ENCODE results near the gene TULP4.

TULP4 gene

GRCh38 chr6:158284876-158285655 lies 27.2 kb upstream of the TULP4 start:
- TF ChIP-seq, protein P1, sequence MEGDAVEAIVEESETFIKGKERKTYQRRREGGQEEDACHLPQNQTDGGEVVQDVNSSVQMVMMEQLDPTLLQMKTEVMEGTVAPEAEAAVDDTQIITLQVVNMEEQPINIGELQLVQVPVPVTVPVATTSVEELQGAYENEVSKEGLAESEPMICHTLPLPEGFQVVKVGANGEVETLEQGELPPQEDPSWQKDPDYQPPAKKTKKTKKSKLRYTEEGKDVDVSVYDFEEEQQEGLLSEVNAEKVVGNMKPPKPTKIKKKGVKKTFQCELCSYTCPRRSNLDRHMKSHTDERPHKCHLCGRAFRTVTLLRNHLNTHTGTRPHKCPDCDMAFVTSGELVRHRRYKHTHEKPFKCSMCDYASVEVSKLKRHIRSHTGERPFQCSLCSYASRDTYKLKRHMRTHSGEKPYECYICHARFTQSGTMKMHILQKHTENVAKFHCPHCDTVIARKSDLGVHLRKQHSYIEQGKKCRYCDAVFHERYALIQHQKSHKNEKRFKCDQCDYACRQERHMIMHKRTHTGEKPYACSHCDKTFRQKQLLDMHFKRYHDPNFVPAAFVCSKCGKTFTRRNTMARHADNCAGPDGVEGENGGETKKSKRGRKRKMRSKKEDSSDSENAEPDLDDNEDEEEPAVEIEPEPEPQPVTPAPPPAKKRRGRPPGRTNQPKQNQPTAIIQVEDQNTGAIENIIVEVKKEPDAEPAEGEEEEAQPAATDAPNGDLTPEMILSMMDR (IDR thresholded peaks at IDR 0.05; ENCODE audit: low read depth, low read length, missing control alignments) = no peak
- no peak for DNase-seq (ENCODE audit: low read depth)
- H3K4me3 ChIP-seq (ENCODE audit: low read depth, low read length) = no peak overlapping the region

DNA sequence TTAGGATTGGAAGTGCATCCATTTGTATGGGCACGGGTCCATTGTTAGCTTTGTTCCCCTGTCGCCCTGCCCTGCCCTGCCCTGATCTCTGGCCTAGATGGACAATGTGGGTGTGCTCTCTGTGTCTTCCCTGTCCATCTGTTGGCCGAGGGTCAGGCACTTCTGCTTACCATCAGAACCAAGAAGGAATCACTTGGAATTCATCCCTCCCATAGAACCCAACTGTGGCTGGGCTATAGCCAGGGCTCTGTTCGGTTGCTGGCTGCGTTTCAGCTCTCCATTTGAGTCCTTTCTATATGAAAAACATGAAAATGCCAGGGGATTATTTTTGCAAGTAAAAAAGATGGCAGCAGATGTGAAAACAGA lies 26.6 kb upstream of the TULP4 start:
- no peak for DNase-seq (ENCODE audit: low read depth)
- no peak overlapping the region for H3K4me3 ChIP-seq (ENCODE audit: low read depth, low read length)
- TF ChIP-seq, protein P1 (IDR thresholded peaks at IDR 0.05; ENCODE audit: low read depth, low read length, missing control alignments) = no peak

- no peak overlapping the region for H3K4me3 ChIP-seq (ENCODE audit: low read depth, low read length)
- TF ChIP-seq, protein P1 (IDR thresholded peaks at IDR 0.05; ENCODE audit: low read depth, low read length, missing control alignments) = no peak
- no peak for DNase-seq (ENCODE audit: low read depth)
Observed at GRCh38 chr6:158286413-158286812, 25.9 kb upstream of the TULP4 start.

DNA sequence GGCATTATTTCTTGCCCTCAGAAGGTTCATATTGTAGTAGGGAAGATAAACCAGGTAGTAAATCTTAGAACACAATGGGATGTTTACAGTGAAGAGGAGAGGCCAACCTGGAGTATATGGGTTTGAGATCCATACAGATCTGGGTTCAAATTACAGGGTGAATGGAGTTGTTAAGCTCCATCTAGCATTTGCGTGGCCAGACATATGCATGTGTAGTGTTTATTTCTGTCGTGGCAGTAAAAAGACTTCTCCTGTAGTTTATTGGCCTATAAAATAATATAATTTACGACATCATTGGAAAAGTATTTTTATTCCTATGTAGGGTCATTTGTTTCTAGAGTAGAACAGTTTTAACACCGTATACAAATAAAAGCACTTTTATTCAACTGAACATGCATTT lies 25.2 kb upstream of the TULP4 start:
- DNase-seq (ENCODE audit: low read depth) = no peak
- H3K4me3 ChIP-seq (ENCODE audit: low read depth, low read length) = no peak overlapping the region
- TF ChIP-seq, protein P1 (IDR thresholded peaks at IDR 0.05; ENCODE audit: low read depth, low read length, missing control alignments) = no peak

- TF ChIP-seq, protein P1 (IDR thresholded peaks at IDR 0.05; ENCODE audit: low read depth, low read length, missing control alignments) = no peak
- H3K4me3 ChIP-seq (ENCODE audit: low read depth, low read length) = no peak overlapping the region
- DNase-seq (ENCODE audit: low read depth) = no peak
Observed at GRCh38 chr6:158290040-158290439, 22.2 kb upstream of the TULP4 start.

DNA sequence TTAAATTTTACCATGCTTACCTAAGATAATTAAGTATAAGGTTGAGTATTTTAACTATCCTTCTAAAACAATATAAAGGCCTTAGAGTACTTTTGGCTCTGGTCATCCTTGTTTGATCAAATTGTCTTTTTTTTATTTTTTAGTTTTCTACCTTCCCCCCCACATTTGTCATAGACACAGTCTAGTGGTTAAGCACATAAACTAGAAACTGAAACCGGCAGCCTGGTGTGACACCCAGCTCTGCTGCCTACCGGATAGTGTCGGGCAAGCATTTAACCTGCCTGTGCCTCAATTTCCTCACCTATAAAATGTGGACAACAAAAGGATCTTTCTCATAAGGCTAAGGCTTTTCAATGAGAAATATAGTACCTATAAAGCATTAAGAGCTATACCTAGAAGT lies 21.6 kb upstream of the TULP4 start:
- TF ChIP-seq, protein P1 (IDR thresholded peaks at IDR 0.05; ENCODE audit: low read depth, low read length, missing control alignments) = no peak
- no peak overlapping the region for H3K4me3 ChIP-seq (ENCODE audit: low read depth, low read length)
- DNase-seq (ENCODE audit: low read depth) = peak; percentile 63

DNA sequence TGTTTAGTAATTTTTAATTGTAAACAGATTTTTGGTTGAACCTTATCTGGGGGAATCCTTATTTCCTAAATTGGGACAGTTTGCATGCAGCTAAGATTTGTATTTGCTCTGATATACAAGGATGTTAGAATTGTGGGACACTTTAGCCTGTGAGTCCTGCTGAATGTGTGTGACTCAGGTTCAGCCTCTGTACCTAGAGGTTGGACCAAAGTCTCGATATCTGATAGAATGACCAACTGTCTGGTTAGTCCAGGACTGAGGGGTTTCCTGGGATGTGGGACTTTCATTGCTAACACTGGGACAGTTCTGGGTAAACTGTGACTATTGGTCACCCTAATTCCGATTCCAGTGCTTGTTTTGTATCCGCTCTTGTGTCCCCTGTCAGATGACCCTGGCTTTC lies 20.2 kb upstream of the TULP4 start:
- TF ChIP-seq, protein P1 (IDR thresholded peaks at IDR 0.05; ENCODE audit: low read depth, low read length, missing control alignments) = no peak
- H3K4me3 ChIP-seq (ENCODE audit: low read depth, low read length) = no peak overlapping the region
- DNase-seq (ENCODE audit: low read depth) = no peak
